Measurements from ENCODE around the gene AKR7A3. TPM values are rescaled to one million over a fixed set of nuclear protein-coding genes. Genes with fewer than 3 reads are reported as not detected.
"Not testable (repeated sequence)": the region's sequence is repeated elsewhere in the genome, so short reads cannot be mapped to it uniquely, and the experiment has no call there.

AKR7A3 gene
- polyA plus RNA-seq, 1 experiment = 0.19 TPM

GRCh38 chr1:19283891-19284290 lies 4.7 kb downstream of the AKR7A3 start:
- CTCF ChIA-PET = interaction anchor here (0.7 kb wide), 1 partner anchor 23 kb away, joined by 3 read pairs; no protein-coding TSS in a partner anchor

GRCh38 chr1:19274636-19275035 lies 13.9 kb downstream of the AKR7A3 start:
- CTCF ChIA-PET = no interaction called here
- H3K4me3 ChIP-seq (ENCODE audit: low read depth, low read length) = no peak overlapping the region
- H3K27ac ChIP-seq (ENCODE audit: low read depth, low read length) = no peak overlapping the region
- DNase-seq (ENCODE audit: low read depth, low spot score) = no peak
- no peaks in the 10 kb centered on the region for H3K27me3 ChIP-seq (ENCODE audit: control insufficient read depth, insufficient read depth, low read length)
- H3K9me3 ChIP-seq (ENCODE audit: control insufficient read depth, insufficient read depth, low read length) = peaks cover 13% of the 10 kb centered on the region
- TF ChIP-seq, protein P1, sequence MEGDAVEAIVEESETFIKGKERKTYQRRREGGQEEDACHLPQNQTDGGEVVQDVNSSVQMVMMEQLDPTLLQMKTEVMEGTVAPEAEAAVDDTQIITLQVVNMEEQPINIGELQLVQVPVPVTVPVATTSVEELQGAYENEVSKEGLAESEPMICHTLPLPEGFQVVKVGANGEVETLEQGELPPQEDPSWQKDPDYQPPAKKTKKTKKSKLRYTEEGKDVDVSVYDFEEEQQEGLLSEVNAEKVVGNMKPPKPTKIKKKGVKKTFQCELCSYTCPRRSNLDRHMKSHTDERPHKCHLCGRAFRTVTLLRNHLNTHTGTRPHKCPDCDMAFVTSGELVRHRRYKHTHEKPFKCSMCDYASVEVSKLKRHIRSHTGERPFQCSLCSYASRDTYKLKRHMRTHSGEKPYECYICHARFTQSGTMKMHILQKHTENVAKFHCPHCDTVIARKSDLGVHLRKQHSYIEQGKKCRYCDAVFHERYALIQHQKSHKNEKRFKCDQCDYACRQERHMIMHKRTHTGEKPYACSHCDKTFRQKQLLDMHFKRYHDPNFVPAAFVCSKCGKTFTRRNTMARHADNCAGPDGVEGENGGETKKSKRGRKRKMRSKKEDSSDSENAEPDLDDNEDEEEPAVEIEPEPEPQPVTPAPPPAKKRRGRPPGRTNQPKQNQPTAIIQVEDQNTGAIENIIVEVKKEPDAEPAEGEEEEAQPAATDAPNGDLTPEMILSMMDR (IDR thresholded peaks at IDR 0.05; ENCODE audit: low read depth, low read length) = no peak
- POLR2A ChIA-PET = no interaction called here

More at GRCh38 chr1:19283891-19284290, 4.7 kb downstream of the AKR7A3 start:
- H3K27ac ChIP-seq (ENCODE audit: low read depth, low read length) = no peak overlapping the region
- TF ChIP-seq, protein P1 (IDR thresholded peaks at IDR 0.05; ENCODE audit: low read depth, low read length) = no peak
- H3K27me3 ChIP-seq (ENCODE audit: control insufficient read depth, insufficient read depth, low read length) = no peaks in the 10 kb centered on the region
- POLR2A ChIA-PET = no interaction called here
- DNase-seq (ENCODE audit: low read depth, low spot score) = no peak
- no peak overlapping the region for H3K4me3 ChIP-seq (ENCODE audit: low read depth, low read length)
- no peaks in the 10 kb centered on the region; the same call in 1 of the 2 replicates for H3K9me3 ChIP-seq (ENCODE audit: control insufficient read depth, insufficient read depth, low read length)

DNA sequence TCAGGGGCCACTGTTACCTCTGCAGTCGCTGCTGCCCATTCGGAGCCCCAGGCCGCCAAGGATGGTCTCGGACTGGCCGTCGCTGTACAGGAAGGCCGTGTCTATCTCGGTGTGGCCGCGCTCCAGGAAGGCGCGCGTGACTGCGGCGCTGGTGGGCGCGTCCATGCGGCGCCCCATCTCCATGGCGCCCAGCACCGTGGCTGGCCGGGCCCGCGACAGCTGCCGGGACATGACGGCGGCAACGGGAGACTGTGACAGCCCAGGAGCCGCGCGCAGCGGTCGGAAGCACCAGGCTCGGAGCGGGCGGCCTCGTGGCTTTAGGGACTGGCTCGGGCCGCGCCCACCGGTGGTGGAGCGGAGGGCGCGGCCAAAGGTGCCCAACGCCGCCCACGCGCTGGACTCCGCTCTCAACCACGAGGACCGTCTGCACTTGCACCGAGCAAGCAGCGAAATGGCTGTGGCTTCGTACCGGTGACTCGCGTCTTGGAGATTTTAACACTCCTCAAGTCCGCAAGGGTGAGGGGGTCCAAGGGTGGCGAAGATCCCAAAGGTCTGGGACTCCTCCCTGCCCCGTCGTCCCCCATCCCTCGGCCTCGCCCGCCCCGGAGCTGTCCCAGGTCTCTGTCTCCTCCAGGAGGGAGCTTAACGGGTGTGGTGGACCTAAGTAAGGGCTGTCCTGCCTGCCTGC lies 14.6 kb downstream of the AKR7A3 start:
- H3K27ac ChIP-seq (ENCODE audit: low read depth, low read length); CTCF ChIA-PET; POLR2A ChIA-PET; H3K27me3 ChIP-seq (ENCODE audit: control insufficient read depth, insufficient read depth, low read length); H3K4me3 ChIP-seq (ENCODE audit: low read depth, low read length); DNase-seq (ENCODE audit: low read depth, low spot score): not testable (repeated sequence)
- peaks cover 13% of the 10 kb centered on the region for H3K9me3 ChIP-seq (ENCODE audit: control insufficient read depth, insufficient read depth, low read length)

GRCh38 chr1:19273106-19273843 lies 15.3 kb downstream of the AKR7A3 start:
- no peak overlapping the region for H3K27ac ChIP-seq (ENCODE audit: low read depth, low read length)
- no peak overlapping the region for H3K4me3 ChIP-seq (ENCODE audit: low read depth, low read length)
- DNase-seq (ENCODE audit: low read depth, low spot score) = no peak
- H3K27me3 ChIP-seq (ENCODE audit: control insufficient read depth, insufficient read depth, low read length) = no peaks in the 10 kb centered on the region
- CTCF ChIA-PET = no interaction called here
- TF ChIP-seq, protein P1 (IDR thresholded peaks at IDR 0.05; ENCODE audit: low read depth, low read length) = no peak
- POLR2A ChIA-PET = interaction anchor here (0.7 kb wide), 1 partner anchor 39 kb away, joined by 4 read pairs; the partner anchor contains the start of gene SLC66A1
- peaks cover 13% of the 10 kb centered on the region for H3K9me3 ChIP-seq (ENCODE audit: control insufficient read depth, insufficient read depth, low read length)

DNA sequence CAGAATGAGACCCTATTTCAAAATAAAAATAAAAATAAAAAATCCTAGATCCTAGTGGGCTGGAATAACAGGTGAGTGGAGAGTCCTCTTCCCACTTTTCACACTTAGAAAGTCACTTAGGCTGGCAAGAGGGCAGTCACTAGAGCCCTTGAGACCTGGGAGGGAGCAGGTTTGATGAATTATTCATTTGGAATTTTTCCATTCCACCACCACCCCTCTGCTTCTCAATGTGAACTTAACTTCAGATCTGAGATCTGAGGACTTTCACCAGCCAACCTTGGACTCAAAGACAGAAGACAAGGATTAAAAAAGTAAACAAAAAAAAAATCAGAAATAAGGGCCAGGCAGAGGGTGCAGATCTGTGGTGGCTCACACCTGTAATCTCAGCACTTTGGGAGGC lies 16.5 kb downstream of the AKR7A3 start:
- no peak overlapping the region for H3K27ac ChIP-seq (ENCODE audit: low read depth, low read length)
- no peak for DNase-seq (ENCODE audit: low read depth, low spot score)
- peaks cover 10% of the 10 kb centered on the region for H3K9me3 ChIP-seq (ENCODE audit: control insufficient read depth, insufficient read depth, low read length)
- ChIA-PET CTCF (interaction anchor here (0.7 kb wide), 1 partner anchor 19 kb away, joined by 3 read pairs; no protein-coding TSS in a partner anchor), POLR2A (no interaction called here)
- no peak overlapping the region for H3K4me3 ChIP-seq (ENCODE audit: low read depth, low read length)
- no peaks in the 10 kb centered on the region for H3K27me3 ChIP-seq (ENCODE audit: control insufficient read depth, insufficient read depth, low read length)
- TF ChIP-seq, protein P1 (IDR thresholded peaks at IDR 0.05; ENCODE audit: low read depth, low read length) = no peak

GRCh38 chr1:19270343-19270730 lies 18.2 kb downstream of the AKR7A3 start:
- CTCF ChIA-PET; H3K27ac ChIP-seq (ENCODE audit: low read depth, low read length); H3K4me3 ChIP-seq (ENCODE audit: low read depth, low read length); H3K27me3 ChIP-seq (ENCODE audit: control insufficient read depth, insufficient read depth, low read length); DNase-seq (ENCODE audit: low read depth, low spot score); POLR2A ChIA-PET: not testable (repeated sequence)
- peaks cover 10% of the 10 kb centered on the region for H3K9me3 ChIP-seq (ENCODE audit: control insufficient read depth, insufficient read depth, low read length)

Measured in AG04450 (cell line).